ENCODE results near the gene CMTR1.

DNA sequence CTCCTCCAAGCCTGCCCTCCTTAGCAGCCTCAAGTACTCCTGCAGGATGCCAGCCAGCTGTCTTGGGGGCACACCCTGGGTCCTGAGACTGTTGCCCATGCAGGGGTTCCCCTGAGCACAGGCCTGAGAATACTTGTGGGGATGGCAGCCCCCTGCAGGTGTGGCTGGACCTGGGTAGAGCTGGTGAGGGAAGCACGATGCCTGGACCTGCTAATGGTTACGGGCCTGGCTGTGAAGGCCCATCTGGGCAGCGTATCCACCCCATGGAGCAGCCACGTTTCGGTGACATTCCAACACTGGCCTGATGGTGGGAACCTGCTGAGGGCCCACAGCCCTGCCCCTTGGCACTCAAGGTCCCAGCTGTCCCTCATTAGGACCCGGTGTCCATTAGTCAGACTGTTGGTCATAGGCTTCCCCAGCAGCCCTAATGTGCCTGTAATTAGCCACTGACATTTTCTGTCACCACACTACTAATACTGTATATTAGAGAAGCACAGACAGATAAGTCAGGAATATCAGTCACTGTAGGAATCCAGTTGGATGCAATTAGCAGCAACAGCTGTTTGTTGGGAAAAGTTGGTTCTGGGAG lies 46.3 kb downstream of the CMTR1 start:
- no peak for TF ChIP-seq POLR2AphosphoS5 (IDR thresholded peaks at IDR 0.05)
- TF ChIP-seq, protein P1, sequence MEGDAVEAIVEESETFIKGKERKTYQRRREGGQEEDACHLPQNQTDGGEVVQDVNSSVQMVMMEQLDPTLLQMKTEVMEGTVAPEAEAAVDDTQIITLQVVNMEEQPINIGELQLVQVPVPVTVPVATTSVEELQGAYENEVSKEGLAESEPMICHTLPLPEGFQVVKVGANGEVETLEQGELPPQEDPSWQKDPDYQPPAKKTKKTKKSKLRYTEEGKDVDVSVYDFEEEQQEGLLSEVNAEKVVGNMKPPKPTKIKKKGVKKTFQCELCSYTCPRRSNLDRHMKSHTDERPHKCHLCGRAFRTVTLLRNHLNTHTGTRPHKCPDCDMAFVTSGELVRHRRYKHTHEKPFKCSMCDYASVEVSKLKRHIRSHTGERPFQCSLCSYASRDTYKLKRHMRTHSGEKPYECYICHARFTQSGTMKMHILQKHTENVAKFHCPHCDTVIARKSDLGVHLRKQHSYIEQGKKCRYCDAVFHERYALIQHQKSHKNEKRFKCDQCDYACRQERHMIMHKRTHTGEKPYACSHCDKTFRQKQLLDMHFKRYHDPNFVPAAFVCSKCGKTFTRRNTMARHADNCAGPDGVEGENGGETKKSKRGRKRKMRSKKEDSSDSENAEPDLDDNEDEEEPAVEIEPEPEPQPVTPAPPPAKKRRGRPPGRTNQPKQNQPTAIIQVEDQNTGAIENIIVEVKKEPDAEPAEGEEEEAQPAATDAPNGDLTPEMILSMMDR (IDR thresholded peaks at IDR 0.05) = no peak

All from breast epithelium (tissue), 3 donors.